Mesenchymal stem cell (in vitro differentiated cells and primary cell): ENCODE measurements around the gene CCDC28A.
A peak's percentile ranks its signal among the peaks of the same experiment; 100 is the strongest.

Experiments used
- DNase-seq: peaks from one replicate; pipeline ENCODE4 v3.0.0-alpha.2; 2013
- H2AFZ ChIP-seq: one replicate; pipeline ENCODE4 v1.6.1; 2013; ENCODE audit warnings: low read depth, mild to moderate bottlenecking, control low read depth, inconsistent platforms, low read length, moderate library complexity
- H2AK5ac ChIP-seq: 2 replicates; pipeline ENCODE4 v1.6.1; 2013; ENCODE audit warnings: low read length, moderate library complexity, mild to moderate bottlenecking, inconsistent platforms; ENCODE audit not compliant: severe bottlenecking
- H2BK120ac ChIP-seq: one replicate; pipeline ENCODE4 v1.6.1; 2013; ENCODE audit warnings: low read depth, mild to moderate bottlenecking, inconsistent platforms, low read length, moderate library complexity
- H2BK12ac ChIP-seq, 2 experiments: one replicate each; pipeline ENCODE4 v1.6.1; 2013; ENCODE audit warnings: inconsistent platforms in 2 of 2, low read length in 2 of 2, mild to moderate bottlenecking in 2 of 2, moderate library complexity in 2 of 2, control low read depth in 1 of 2
- H2BK15ac ChIP-seq: one replicate; pipeline ENCODE4 v1.6.1; 2013; ENCODE audit warnings: mild to moderate bottlenecking, low read depth, inconsistent platforms; ENCODE audit not compliant: poor library complexity, severe bottlenecking
- H2BK5ac ChIP-seq: 2 replicates; pipeline ENCODE4 v1.6.1; 2013; ENCODE audit warnings: low read depth, mild to moderate bottlenecking, low read length, control low read depth, inconsistent platforms; ENCODE audit not compliant: poor library complexity, severe bottlenecking
- H3K14ac ChIP-seq, 2 experiments: one replicate each; pipeline ENCODE4 v1.6.1; 2013; ENCODE audit warnings: inconsistent platforms in 2 of 2, low read length in 2 of 2, control low read depth in 1 of 2, mild to moderate bottlenecking in 1 of 2, moderate library complexity in 1 of 2
- H3K18ac ChIP-seq, 2 experiments: one replicate each; pipeline ENCODE4 v1.6.1; 2013; ENCODE audit warnings: inconsistent platforms in 2 of 2, low read length in 2 of 2, control low read depth in 1 of 2, low read depth in 1 of 2, mild to moderate bottlenecking in 1 of 2
- H3K23ac ChIP-seq, 2 experiments: one replicate each; pipeline ENCODE4 v1.6.1; 2013; ENCODE audit warnings: inconsistent platforms in 2 of 2, low read length in 2 of 2, mild to moderate bottlenecking in 2 of 2, moderate library complexity in 2 of 2, control low read depth in 1 of 2
- H3K27ac ChIP-seq: 2 replicates; pipeline ENCODE4 v1.5.1; 2013; ENCODE audit warnings: mild to moderate bottlenecking, moderate library complexity, low read length, control low read depth, inconsistent platforms; ENCODE audit not compliant: poor library complexity, severe bottlenecking
- H3K27me3 ChIP-seq, 2 experiments: 2 replicates each; pipeline versions ENCODE4 v1.6.1 to v1.7.0; 2013; ENCODE audit warnings: low read length in 2 of 2, mild to moderate bottlenecking in 2 of 2, moderate library complexity in 2 of 2, control low read depth in 1 of 2, inconsistent platforms in 1 of 2; ENCODE audit not compliant: control insufficient read depth in 1 of 2, insufficient read depth in 1 of 2
- H3K36me3 ChIP-seq, 2 experiments: 2 replicates each; pipeline versions ENCODE4 v1.6.1 to v1.7.0; 2013; ENCODE audit warnings: low read length in 2 of 2, control low read depth in 1 of 2, inconsistent platforms in 1 of 2, low read depth in 1 of 2, mild to moderate bottlenecking in 1 of 2; ENCODE audit not compliant: insufficient read depth in 2 of 2, control insufficient read depth in 1 of 2
- H3K4ac ChIP-seq, 2 experiments: one replicate each; pipeline ENCODE4 v1.6.1; 2013; ENCODE audit warnings: inconsistent platforms in 2 of 2, low read length in 2 of 2, mild to moderate bottlenecking in 2 of 2, moderate library complexity in 2 of 2, control low read depth in 1 of 2, low read depth in 1 of 2
- H3K4me1 ChIP-seq: 2 replicates; pipeline ENCODE4 v1.6.1; 2013; ENCODE audit warnings: low read depth, low read length, control low read depth; ENCODE audit not compliant: control insufficient read depth, insufficient read depth
- H3K4me2 ChIP-seq: 2 replicates; pipeline ENCODE4 v1.6.1; 2013; ENCODE audit warnings: low read length, mild to moderate bottlenecking, inconsistent platforms; ENCODE audit not compliant: poor library complexity, severe bottlenecking
- H3K4me3 ChIP-seq, 2 experiments: 2 replicates each; pipeline versions ENCODE4 v1.5.1 to v1.7.0; 2013; ENCODE audit warnings: low read length in 2 of 2, mild to moderate bottlenecking in 2 of 2, control low read depth in 1 of 2, low read depth in 1 of 2; ENCODE audit not compliant: insufficient read depth in 1 of 2
- H3K79me1 ChIP-seq: replicated peaks from 2 replicates; pipeline ENCODE4 v1.6.1; 2013; ENCODE audit warnings: mild to moderate bottlenecking, control low read depth, low read length, inconsistent platforms; ENCODE audit not compliant: poor library complexity, severe bottlenecking
- H3K9ac ChIP-seq: 2 replicates; pipeline ENCODE4 v1.7.0; 2013; ENCODE audit warnings: mild to moderate bottlenecking, low read length, moderate library complexity
- H3K9me3 ChIP-seq: 2 replicates; pipeline ENCODE4 v1.7.0; 2013; ENCODE audit warnings: mild to moderate bottlenecking, low read length; ENCODE audit not compliant: control insufficient read depth
- H4K8ac ChIP-seq: one replicate; pipeline ENCODE4 v1.6.1; 2013; ENCODE audit warnings: inconsistent platforms, mild to moderate bottlenecking, low read length, moderate library complexity
- H4K91ac ChIP-seq: one replicate; pipeline ENCODE4 v1.6.1; 2013; ENCODE audit warnings: mild to moderate bottlenecking, low read length, inconsistent platforms
- WGBS: methylation state at CpG from one replicate; pipeline ENCODE4 v1.1.7; 2013; ENCODE audit warnings: mixed read lengths; 5-methylcytosine and 5-hydroxymethylcytosine counted together

CCDC28A gene

GRCh38 chr6:138806889-138807288 lies 33.3 kb downstream of the CCDC28A start:
- H3K79me1 ChIP-seq, result no peaks in the 10 kb centered on the region
- no peak overlapping the region for H4K8ac ChIP-seq
- H2AFZ ChIP-seq, result no peak overlapping the region
- H3K4me3 ChIP-seq, result no peak overlapping the region
- H3K4ac ChIP-seq, result no peak overlapping the region
- no peak overlapping the region for H2BK120ac ChIP-seq
- no peak overlapping the region for H2BK15ac ChIP-seq
- no peak overlapping the region for H2BK5ac ChIP-seq
- H3K14ac ChIP-seq, result no peak overlapping the region
- H3K23ac ChIP-seq, result no peak overlapping the region
- no peaks in the 10 kb centered on the region for H3K9me3 ChIP-seq
- no peak for DNase-seq
- no peak overlapping the region for H2AK5ac ChIP-seq
- no peaks in the 10 kb centered on the region for H3K4me1 ChIP-seq
- WGBS, result no CpG with 5 or more reads among the region's 1 CpG
- H3K27me3 ChIP-seq, result no peaks in the 10 kb centered on the region
- no peak overlapping the region for H2BK12ac ChIP-seq
- H3K36me3 ChIP-seq, result no peaks in the 10 kb centered on the region
- no peak overlapping the region for H3K9ac ChIP-seq
- H3K18ac ChIP-seq, result no peak overlapping the region
- H3K27ac ChIP-seq, result no peak overlapping the region
- H3K4me2 ChIP-seq, result no peak overlapping the region
- no peak overlapping the region for H4K91ac ChIP-seq

GRCh38 chr6:138809677-138810076 lies 36.1 kb downstream of the CCDC28A start:
- Histone ChIP-seq H3K4me2 (no peak overlapping the region), H2BK120ac (no peak overlapping the region), H3K18ac (no peak overlapping the region), H3K4ac (no peak overlapping the region), H2AFZ (no peak overlapping the region), H3K14ac (no peak overlapping the region), H2BK15ac (no peak overlapping the region), H2AK5ac (no peak overlapping the region), H3K9me3 (no peaks in the 10 kb centered on the region), H2BK5ac (no peak overlapping the region), H3K23ac (no peak overlapping the region), H3K4me1 (no peaks in the 10 kb centered on the region), H3K4me3 (no peak overlapping the region), H3K9ac (no peak overlapping the region), H3K79me1 (no peaks in the 10 kb centered on the region), H4K8ac (no peak overlapping the region), H4K91ac (no peak overlapping the region), H2BK12ac (no peak overlapping the region), H3K27ac (no peak overlapping the region), H3K27me3 (no peaks in the 10 kb centered on the region), H3K36me3 (no peaks in the 10 kb centered on the region)
- 86% methylated on average over 1 of the region's 3 CpGs for WGBS
- no peak for DNase-seq

- H2BK15ac ChIP-seq, result no peak overlapping the region
- no peak overlapping the region for H3K18ac ChIP-seq
- H4K8ac ChIP-seq, result no peak overlapping the region
- no peak overlapping the region for H2BK120ac ChIP-seq
- H4K91ac ChIP-seq, result no peak overlapping the region
- H3K27me3 ChIP-seq, result no peaks in the 10 kb centered on the region
- 100% methylated on average over 2 of the region's 3 CpGs for WGBS
- no peaks in the 10 kb centered on the region for H3K79me1 ChIP-seq
- no peak for DNase-seq
- peak overlapping the region; percentile 18 for H2AFZ ChIP-seq
- H2BK12ac ChIP-seq, result no peak overlapping the region
- H3K14ac ChIP-seq, result no peak overlapping the region
- H3K27ac ChIP-seq, result no peak overlapping the region
- no peak overlapping the region for H2BK5ac ChIP-seq
- H3K9me3 ChIP-seq, result no peaks in the 10 kb centered on the region
- H3K36me3 ChIP-seq, result no peaks in the 10 kb centered on the region
- no peak overlapping the region for H3K4me2 ChIP-seq
- no peak overlapping the region for H3K4ac ChIP-seq
- no peak overlapping the region for H3K9ac ChIP-seq
- H2AK5ac ChIP-seq, result no peak overlapping the region
- H3K23ac ChIP-seq, result no peak overlapping the region
- no peak overlapping the region for H3K4me3 ChIP-seq
- no peaks in the 10 kb centered on the region for H3K4me1 ChIP-seq
Measured at GRCh38 chr6:138811866-138812265, 38.3 kb downstream of the CCDC28A start.

- Histone ChIP-seq H3K9me3 (no peaks in the 10 kb centered on the region), H3K27ac (no peak overlapping the region), H3K36me3 (no peaks in the 10 kb centered on the region), H3K79me1 (no peaks in the 10 kb centered on the region), H2BK120ac (no peak overlapping the region), H3K18ac (no peak overlapping the region), H3K27me3 (no peaks in the 10 kb centered on the region), H4K8ac (no peak overlapping the region), H3K23ac (no peak overlapping the region), H4K91ac (no peak overlapping the region), H3K4me3 (no peak overlapping the region), H3K14ac (no peak overlapping the region), H2AFZ (no peak overlapping the region), H3K4me2 (no peak overlapping the region), H3K4ac (no peak overlapping the region), H2BK12ac (no peak overlapping the region), H2AK5ac (no peak overlapping the region), H2BK5ac (no peak overlapping the region), H2BK15ac (no peak overlapping the region), H3K4me1 (peaks cover 5% of the 10 kb centered on the region), H3K9ac (no peak overlapping the region)
- WGBS, result 33% methylated on average over 1 of the region's 5 CpGs
- DNase-seq, result no peak
Measured at GRCh38 chr6:138814179-138814834, 40.7 kb downstream of the CCDC28A start.
